Activated CD4-positive, alpha-beta T cell treated with anti-CD3 and anti-CD28 coated beads, Interleukin-2, amount 50 U/mL, for 48 hours (primary cell): Measurements from ENCODE around the gene ETFA.

Experiments used
- DNase-seq, 2 experiments: peaks; one replicate each; pipeline ENCODE4 v3.0.0-alpha.2; 2020

ETFA gene

GRCh38 chr15:76209523-76209922 lies 101.7 kb downstream of the ETFA start:
- no peak for DNase-seq

- DNase-seq, result no peak
Observed at GRCh38 chr15:76208786-76209424, 102.4 kb downstream of the ETFA start.

GRCh38 chr15:76208084-76208785 lies 103.0 kb downstream of the ETFA start:
- DNase-seq, result no peak

- no peak for DNase-seq
Observed at GRCh38 chr15:76206325-76206976, 104.8 kb downstream of the ETFA start.

- DNase-seq, result no peak
Observed at GRCh38 chr15:76204916-76205460, 106.3 kb downstream of the ETFA start.

- no peak for DNase-seq
Observed at GRCh38 chr15:76204109-76204845, 107.0 kb downstream of the ETFA start.

GRCh38 chr15:76203346-76204108 lies 107.7 kb downstream of the ETFA start:
- no peak for DNase-seq

- DNase-seq, result no peak
Observed at GRCh38 chr15:76201536-76202255, 109.6 kb downstream of the ETFA start.

- no peak for DNase-seq
Observed at GRCh38 chr15:76200641-76201105, 110.6 kb downstream of the ETFA start.

GRCh38 chr15:76200083-76200465 lies 111.2 kb downstream of the ETFA start:
- no peak for DNase-seq

GRCh38 chr15:76199106-76200082 lies 111.9 kb downstream of the ETFA start:
- DNase-seq, result no peak

GRCh38 chr15:76198456-76199105 lies 112.7 kb downstream of the ETFA start:
- DNase-seq, result no peak

GRCh38 chr15:76197703-76198455 lies 113.4 kb downstream of the ETFA start:
- DNase-seq, result no peak

- DNase-seq, result no peak
Observed at GRCh38 chr15:76196269-76197231, 114.7 kb downstream of the ETFA start.

- DNase-seq, result no peak
Observed at GRCh38 chr15:76195506-76196268, 115.6 kb downstream of the ETFA start.

- no peak for DNase-seq
Observed at GRCh38 chr15:76193934-76194333, 117.3 kb downstream of the ETFA start.

- no peak for DNase-seq
Observed at GRCh38 chr15:76192715-76193114, 118.6 kb downstream of the ETFA start.
